Endothelial cell of umbilical vein (primary cell): ENCODE data around the gene ADAMTSL5.

ENCODE experiments used
- EZH2 ChIP-seq: IDR thresholded peaks from 2 replicates; pipeline ENCODE4 v1.6.1; 2012; ENCODE audit warnings: borderline replicate concordance, low read depth, mild to moderate bottlenecking, moderate library complexity, low read length, inconsistent platforms; ENCODE audit not compliant: severe bottlenecking
- FOS ChIP-seq: IDR thresholded peaks from 2 replicates; pipeline ENCODE4 v1.6.1; 2011; ENCODE audit warnings: mild to moderate bottlenecking, low read length, moderate library complexity, borderline replicate concordance; ENCODE audit not compliant: insufficient read depth
- GATA2 ChIP-seq: IDR thresholded peaks from 2 replicates; pipeline ENCODE4 v1.7.0; 2011; ENCODE audit warnings: low read depth, mild to moderate bottlenecking, moderate library complexity, mixed read lengths, low read length; ENCODE audit not compliant: insufficient read length, insufficient read depth
- JUN ChIP-seq: IDR thresholded peaks from 2 replicates; pipeline ENCODE4 v1.6.1; 2011; ENCODE audit warnings: borderline replicate concordance, low read depth; ENCODE audit not compliant: insufficient read length, insufficient read depth
- MYC ChIP-seq: IDR thresholded peaks from one replicate; pipeline ENCODE4 v1.6.1; 2011; ENCODE audit warnings: mild to moderate bottlenecking, low read depth, low read length
- POLR2A ChIP-seq: IDR thresholded peaks from 2 replicates; pipeline ENCODE4 v1.6.1; 2012; ENCODE audit warnings: low read depth, mild to moderate bottlenecking, control low read depth, low read length
- POLR2AphosphoS5 ChIP-seq: IDR thresholded peaks from 2 replicates; pipeline ENCODE4 v1.6.1; 2012; ENCODE audit warnings: low read depth, mild to moderate bottlenecking, control low read depth, low read length, moderate library complexity; ENCODE audit not compliant: insufficient read depth
- TF ChIP-seq, protein P1 (sequence below), 2 donors: IDR thresholded peaks; 1 replicate in 1 of 2; 2 replicates in 1 of 2; pipeline ENCODE4 v1.5.1; 2011; ENCODE audit warnings: low read length in 2 of 2, mild to moderate bottlenecking in 2 of 2, moderate library complexity in 2 of 2, control low read depth in 1 of 2, inconsistent platforms in 1 of 2, low read depth in 1 of 2; ENCODE audit not compliant: insufficient read depth in 1 of 2; ENCODE audit errors: extremely low read depth in 1 of 2
- TF ChIP-seq, protein P2 (sequence below): IDR thresholded peaks from 2 replicates; pipeline ENCODE4 v1.6.1; 2011; ENCODE audit not compliant: insufficient read depth, insufficient read length

DNA sequence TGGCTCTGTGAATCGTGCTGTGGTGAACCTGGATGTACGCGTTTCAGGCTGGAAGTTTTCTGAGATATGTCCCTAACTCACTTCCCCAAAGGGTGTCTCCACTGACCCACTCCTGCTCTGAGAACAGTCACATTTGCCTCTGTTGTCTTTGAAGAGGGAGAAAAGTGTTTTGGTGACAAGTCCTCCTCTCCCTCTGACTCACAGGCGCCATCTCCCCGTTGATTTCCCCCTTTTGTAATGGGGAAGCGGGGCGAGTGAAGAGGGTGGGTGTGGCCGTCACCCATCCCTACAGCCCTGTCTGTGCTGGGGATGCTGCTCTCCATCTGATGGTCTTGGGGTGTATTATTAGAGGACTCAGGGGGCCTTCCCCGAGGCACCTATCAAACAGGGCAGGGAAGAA is 53.3 kb downstream of the ADAMTSL5 start:
- TF ChIP-seq, protein P1, sequence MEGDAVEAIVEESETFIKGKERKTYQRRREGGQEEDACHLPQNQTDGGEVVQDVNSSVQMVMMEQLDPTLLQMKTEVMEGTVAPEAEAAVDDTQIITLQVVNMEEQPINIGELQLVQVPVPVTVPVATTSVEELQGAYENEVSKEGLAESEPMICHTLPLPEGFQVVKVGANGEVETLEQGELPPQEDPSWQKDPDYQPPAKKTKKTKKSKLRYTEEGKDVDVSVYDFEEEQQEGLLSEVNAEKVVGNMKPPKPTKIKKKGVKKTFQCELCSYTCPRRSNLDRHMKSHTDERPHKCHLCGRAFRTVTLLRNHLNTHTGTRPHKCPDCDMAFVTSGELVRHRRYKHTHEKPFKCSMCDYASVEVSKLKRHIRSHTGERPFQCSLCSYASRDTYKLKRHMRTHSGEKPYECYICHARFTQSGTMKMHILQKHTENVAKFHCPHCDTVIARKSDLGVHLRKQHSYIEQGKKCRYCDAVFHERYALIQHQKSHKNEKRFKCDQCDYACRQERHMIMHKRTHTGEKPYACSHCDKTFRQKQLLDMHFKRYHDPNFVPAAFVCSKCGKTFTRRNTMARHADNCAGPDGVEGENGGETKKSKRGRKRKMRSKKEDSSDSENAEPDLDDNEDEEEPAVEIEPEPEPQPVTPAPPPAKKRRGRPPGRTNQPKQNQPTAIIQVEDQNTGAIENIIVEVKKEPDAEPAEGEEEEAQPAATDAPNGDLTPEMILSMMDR (IDR thresholded peaks at IDR 0.05; ENCODE audit: extremely low read depth in 1 of 2, insufficient read depth in 1 of 2, low read depth in 1 of 2, low read length in 2 of 2), result no peak
- no peak for TF ChIP-seq POLR2A
- TF ChIP-seq, protein P2, sequence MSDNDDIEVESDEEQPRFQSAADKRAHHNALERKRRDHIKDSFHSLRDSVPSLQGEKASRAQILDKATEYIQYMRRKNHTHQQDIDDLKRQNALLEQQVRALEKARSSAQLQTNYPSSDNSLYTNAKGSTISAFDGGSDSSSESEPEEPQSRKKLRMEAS, result no peak
- TF ChIP-seq POLR2AphosphoS5, result no peak
- no peak for TF ChIP-seq FOS
- TF ChIP-seq EZH2, result no peak
- no peak for TF ChIP-seq GATA2
- no peak for TF ChIP-seq JUN
- TF ChIP-seq MYC, result no peak
